Measurements from ENCODE around the gene DRICH1. TPM values are rescaled to one million over a fixed set of nuclear protein-coding genes. Genes with fewer than 3 reads are reported as not detected.

Gene DRICH1
- total and polyA plus RNA-seq, 2 of the 8 experiments (the other 6 are each of a cell fraction or from before 2014, with no cell fraction given), result 0.21 to 0.28 TPM

DNA sequence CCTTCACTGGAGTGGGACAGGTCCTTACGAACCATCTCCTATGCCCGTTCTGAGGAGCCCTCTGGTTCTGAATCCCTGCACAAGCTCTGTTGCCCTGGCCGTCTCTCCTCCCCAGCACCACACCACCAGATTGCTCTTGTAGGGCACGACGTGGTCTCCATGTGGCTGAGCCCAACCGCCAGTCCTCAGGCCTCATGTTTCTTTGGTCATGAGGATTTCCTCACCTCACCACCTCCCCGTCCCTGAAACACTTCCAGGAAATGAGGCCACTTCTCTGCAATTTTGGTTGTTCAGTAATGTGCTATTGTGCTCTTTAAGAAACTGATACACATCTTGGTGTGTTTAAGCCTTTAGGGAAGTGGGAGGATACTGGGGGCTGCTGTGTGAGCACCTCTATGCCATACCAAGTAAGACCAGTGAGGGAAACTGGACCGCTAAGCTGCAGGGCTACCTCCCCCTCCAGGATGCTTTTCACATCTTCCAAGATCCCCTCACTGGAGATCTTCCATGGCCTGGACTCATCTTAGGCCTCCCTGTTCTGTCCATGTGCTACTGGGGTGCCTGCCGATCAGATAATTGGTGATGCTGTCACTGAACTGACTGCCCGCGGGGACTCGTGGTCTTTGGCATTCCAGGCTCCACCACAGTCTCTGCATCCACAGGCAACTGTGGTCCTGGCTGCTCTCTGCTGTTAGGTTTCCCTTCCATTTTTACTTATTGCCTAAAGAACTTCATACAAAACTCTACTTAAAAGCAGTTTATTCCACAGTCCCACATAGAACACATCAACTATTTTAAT lies 21.9 kb downstream of the DRICH1 start:
- Histone ChIP-seq H4K20me1 (replicated peaks in 1 of 2; ENCODE audit: control insufficient read depth in 1 of 2, insufficient read depth in 2 of 2, low read length in 2 of 2) (peaks cover 0 to 3% of the 10 kb centered on the region in 2 experiments), H3K27me3 (replicated peaks in 1 of 4; ENCODE audit: control insufficient read depth in 3 of 4, extremely low read depth in 1 of 4, insufficient read depth in 3 of 4, low read length in 3 of 4) (no peaks in the 10 kb centered on the region; a peak in 2 of 7 replicates), H4K5ac (ENCODE audit: insufficient read length, low read depth, low read length) (no peak overlapping the region), H2BK20ac (ENCODE audit: low read length) (no peak overlapping the region), H3K4me2 (ENCODE audit: insufficient read depth in 1 of 2, low read depth in 2 of 2, low read length in 2 of 2) (no peak overlapping the region), H3K14ac (ENCODE audit: insufficient read length) (no peak overlapping the region), H3K4me1 (replicated peaks in 1 of 4; ENCODE audit: control insufficient read depth in 3 of 4, insufficient read depth in 4 of 4, low read length in 3 of 4) (no peaks in the 10 kb centered on the region), H3K9me3 (ENCODE audit: insufficient read depth in 2 of 2, low read depth in 1 of 2, low read length in 1 of 2) (no peaks in the 10 kb centered on the region), H3K4me3 (ENCODE audit: extremely low read depth in 1 of 4, insufficient read depth in 2 of 4, low read depth in 3 of 4, low read length in 4 of 4) (no peak overlapping the region), H3K9ac (replicated peaks in 1 of 4; ENCODE audit: extremely low read depth in 1 of 4, low read depth in 3 of 4, low read length in 3 of 4) (no peak overlapping the region), H3K23me2 (ENCODE audit: low read depth, low read length) (no peaks in the 10 kb centered on the region), H2BK12ac (ENCODE audit: low read depth, low read length) (no peak overlapping the region), H4K8ac (ENCODE audit: extremely low read depth, insufficient read depth, low read length) (no peak overlapping the region), H3K4ac (replicated peaks; ENCODE audit: insufficient read length, low read depth, low read length) (no peak overlapping the region), H3K79me1 (ENCODE audit: low read depth, low read length) (no peaks in the 10 kb centered on the region), H2BK120ac (replicated peaks; ENCODE audit: low read depth, low read length) (no peak overlapping the region), H3K27ac (ENCODE audit: low read depth, low read length) (no peak overlapping the region), H3K18ac (ENCODE audit: extremely low read depth, low read length) (no peak overlapping the region), H2BK15ac (ENCODE audit: low read length) (no peak overlapping the region), H3K79me2 (ENCODE audit: control insufficient read depth in 1 of 2, insufficient read depth in 2 of 2, low read length in 2 of 2) (no peaks in the 10 kb centered on the region), H2BK5ac (ENCODE audit: low read depth, low read length) (no peak overlapping the region), H3K56ac (replicated peaks; ENCODE audit: insufficient read length, low read depth, low read length) (no peak overlapping the region), H2AFZ (ENCODE audit: low read length) (no peak overlapping the region), H4K91ac (replicated peaks; ENCODE audit: insufficient read length, low read length) (no peak overlapping the region), H2AK5ac (ENCODE audit: low read depth, low read length) (no peak overlapping the region), H3K23ac (ENCODE audit: insufficient read length) (no peak overlapping the region), H3K36me3 (ENCODE audit: control insufficient read depth in 2 of 4, insufficient read depth in 4 of 4, low read length in 3 of 4) (no peaks in the 10 kb centered on the region)
- WGBS, 2 experiments (ENCODE audit: extremely low coverage in 1 of 2, insufficient coverage in 1 of 2, insufficient read length in 1 of 2, insufficient replicate concordance in 2 of 2, low coverage in 1 of 2, low lambda C conversion rate in 2 of 2, missing lambda C conversion rate in 1 of 2), result 85% methylated on average over 12 of the region's 12 CpGs; no CpG with 5 or more reads in 1 of the 2 experiments
- POLR2A ChIA-PET (ENCODE audit: partially characterized antibody), result no interaction called here
- FAIRE-seq, result no peak
- CTCF ChIA-PET (ENCODE audit: partially characterized antibody), result interaction anchor here (0.6 to 0.7 kb wide), 2 partner anchors 159 to 1583 kb away, joined by 3 read pairs; no protein-coding TSS in a partner anchor
- no peak for DNase-seq (ENCODE audit: low read depth in 1 of 2, low spot score in 2 of 2)
- TF ChIP-seq GTF2F1 (IDR thresholded peaks at IDR 0.05; ENCODE audit: borderline replicate concordance, low read depth, low read length) (no peak), SIX5 (IDR thresholded peaks at IDR 0.05; ENCODE audit: low read depth, low read length) (no peak), ATF2 (IDR thresholded peaks at IDR 0.05; ENCODE audit: low read length) (no peak), YY1 (IDR thresholded peaks at IDR 0.05; ENCODE audit: low read depth, low read length) (no peak), CBX5 (IDR thresholded peaks at IDR 0.05; ENCODE audit: low read depth, low read length) (no peak), POLR2A (IDR thresholded peaks at IDR 0.05; ENCODE audit: control extremely low read depth in 1 of 2, low read depth in 2 of 2, low read length in 2 of 2) (no peak), JUN (IDR thresholded peaks at IDR 0.05; ENCODE audit: low read depth, low read length) (no peak), CTBP2 (IDR thresholded peaks at IDR 0.05; ENCODE audit: borderline replicate concordance, insufficient read depth, insufficient read length, low read length) (no peak), SP2 (IDR thresholded peaks at IDR 0.05; ENCODE audit: low read length) (no peak), CHD1 (IDR thresholded peaks at IDR 0.05; ENCODE audit: low read depth, low read length) (no peak)
- TF ChIP-seq, protein P1, sequence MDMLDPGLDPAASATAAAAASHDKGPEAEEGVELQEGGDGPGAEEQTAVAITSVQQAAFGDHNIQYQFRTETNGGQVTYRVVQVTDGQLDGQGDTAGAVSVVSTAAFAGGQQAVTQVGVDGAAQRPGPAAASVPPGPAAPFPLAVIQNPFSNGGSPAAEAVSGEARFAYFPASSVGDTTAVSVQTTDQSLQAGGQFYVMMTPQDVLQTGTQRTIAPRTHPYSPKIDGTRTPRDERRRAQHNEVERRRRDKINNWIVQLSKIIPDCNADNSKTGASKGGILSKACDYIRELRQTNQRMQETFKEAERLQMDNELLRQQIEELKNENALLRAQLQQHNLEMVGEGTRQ (IDR thresholded peaks at IDR 0.05; ENCODE audit: low read length), result no peak

All from H1 (cell line).